HTR-8/SVneo (cell line): ENCODE measurements around the gene RAB43.

ENCODE experiments used
- DNase-seq: peaks from one replicate; pipeline ENCODE4 v3.0.0; 2011; ENCODE audit warnings: low spot score, mixed read lengths; ENCODE audit not compliant: insufficient read length
- FAIRE-seq: peaks from 2 replicates; lab custom pipeline; 2011; peaks lifted over from hg19 to GRCh38; lab: Jason Lieb, UNC

Gene RAB43

GRCh38 chr3:129065016-129065719, 56.4 kb downstream of the RAB43 start:
- FAIRE-seq (no peak), DNase-seq (no peak)

GRCh38 chr3:129063841-129064482, 57.6 kb downstream of the RAB43 start:
- no peak for DNase-seq
- no peak for FAIRE-seq

DNA sequence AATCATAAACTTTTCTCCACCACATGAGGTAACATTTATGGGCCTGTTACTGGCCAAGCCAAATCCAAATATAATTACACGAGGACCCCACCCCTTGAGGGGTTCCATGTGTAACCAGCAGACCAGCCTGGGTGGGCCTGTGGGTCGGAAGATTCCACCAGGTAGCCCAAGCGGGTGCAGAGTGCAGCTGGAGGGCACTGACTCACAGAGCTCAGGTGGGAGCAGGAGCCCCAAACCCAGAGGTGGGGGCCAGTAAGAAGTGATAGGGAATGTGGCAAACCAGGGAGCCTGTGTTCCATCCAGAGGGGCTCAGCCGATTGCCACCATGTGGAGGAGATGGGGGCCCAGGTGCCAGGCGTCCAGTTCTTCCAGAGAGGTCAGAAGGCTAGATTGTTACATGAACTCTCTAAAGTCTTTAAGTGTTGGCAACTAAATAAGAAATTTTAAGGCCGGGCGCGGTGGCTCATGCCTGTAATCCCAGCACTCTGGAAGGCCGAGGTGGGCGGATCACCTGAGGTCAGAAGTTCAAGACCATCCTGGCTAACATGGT, 58.4 kb downstream of the RAB43 start:
- DNase-seq: no peak

DNA sequence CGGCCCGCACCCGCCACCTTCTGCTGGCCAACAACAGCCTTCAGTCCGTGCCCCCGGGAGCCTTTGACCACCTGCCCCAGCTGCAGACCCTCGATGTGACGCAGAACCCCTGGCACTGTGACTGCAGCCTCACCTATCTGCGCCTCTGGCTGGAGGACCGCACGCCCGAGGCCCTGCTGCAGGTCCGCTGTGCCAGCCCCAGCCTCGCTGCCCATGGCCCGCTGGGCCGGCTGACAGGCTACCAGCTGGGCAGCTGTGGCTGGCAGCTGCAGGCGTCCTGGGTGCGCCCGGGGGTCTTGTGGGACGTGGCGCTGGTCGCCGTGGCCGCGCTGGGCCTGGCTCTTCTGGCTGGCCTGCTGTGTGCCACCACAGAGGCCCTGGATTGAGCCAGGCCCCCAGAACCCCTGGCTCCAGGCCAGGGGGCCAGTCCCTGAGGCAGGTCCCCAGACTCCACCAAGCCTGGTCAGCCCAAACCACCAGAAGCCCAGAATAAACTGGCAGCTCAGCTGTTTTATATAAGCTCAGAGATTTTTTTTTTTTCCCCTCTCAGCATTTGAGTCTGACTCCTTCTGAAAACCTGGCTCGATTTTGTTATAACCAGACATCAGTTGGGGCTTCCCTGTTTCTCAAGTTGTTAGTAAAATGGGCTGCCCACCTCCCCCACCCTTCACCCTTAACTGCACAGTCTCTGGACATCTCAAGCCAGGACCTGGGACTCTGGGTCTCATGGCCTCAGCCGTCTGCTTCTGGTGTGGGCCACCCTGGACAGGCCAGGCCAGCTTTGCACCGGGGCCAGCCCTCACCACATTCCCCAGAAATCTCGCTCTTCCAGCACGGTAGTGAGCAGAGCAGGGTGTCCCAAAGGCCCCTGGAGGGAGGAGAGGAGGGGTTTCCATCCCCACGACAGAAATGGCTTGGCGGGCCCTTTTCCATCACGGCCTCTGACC, 59.4 kb downstream of the RAB43 start:
- FAIRE-seq: no peak

More for the DNA sequence above, 58.4 kb downstream of the RAB43 start:
- no peak for FAIRE-seq

GRCh38 chr3:129061023-129061887, 60.3 kb downstream of the RAB43 start:
- DNase-seq (no peak), FAIRE-seq (no peak)

More for the DNA sequence above, 59.4 kb downstream of the RAB43 start:
- no peak for DNase-seq

- DNase-seq (no peak), FAIRE-seq (no peak)
These were observed 61.2 kb downstream of the RAB43 start, which contains the start of gene GP9 for GRCh38 chr3:129060276-129061022. Gene GP9 (plus strand): TSS chr3:129060779. CDS start chr3:129061740, 961 bp downstream.

- DNase-seq (no peak), FAIRE-seq (no peak)
These were observed 62.2 kb downstream of the RAB43 start for GRCh38 chr3:129059311-129059958.

DNA sequence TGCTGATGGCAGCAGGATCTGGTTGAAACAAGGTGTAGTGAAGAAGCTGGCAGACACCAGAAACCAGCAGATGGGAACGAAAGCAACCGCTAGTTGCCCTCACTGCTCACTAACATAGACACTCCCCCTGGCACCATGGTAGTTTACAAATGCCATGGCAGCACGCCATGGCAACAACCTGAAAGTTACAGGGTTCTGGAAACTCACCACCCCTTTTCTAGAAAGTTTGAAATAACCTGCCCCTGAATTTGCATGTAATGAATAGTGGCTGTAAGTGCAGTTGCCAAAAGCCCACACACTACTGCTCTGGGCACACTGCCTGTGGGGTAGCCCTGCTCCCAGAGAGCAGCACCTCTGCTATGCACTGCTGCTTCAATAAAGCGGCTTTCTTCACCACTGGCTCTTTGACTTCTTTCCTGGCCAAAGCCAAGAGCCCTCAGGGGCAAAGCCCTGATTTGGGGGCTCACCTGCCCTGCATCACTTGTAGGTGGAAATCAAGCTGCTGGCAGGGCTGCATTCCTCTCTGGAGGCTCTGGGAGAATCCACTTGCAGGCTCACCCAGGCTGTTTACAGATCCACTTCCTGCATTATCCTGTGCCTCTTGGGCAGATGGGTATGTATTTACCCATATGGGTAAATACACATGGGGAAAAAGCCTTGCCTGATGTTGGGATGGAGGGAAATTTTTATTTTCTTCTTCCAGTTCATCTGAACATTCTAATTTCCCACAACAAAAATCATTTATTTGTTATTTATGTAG, 63.0 kb downstream of the RAB43 start:
- FAIRE-seq: no peak
- DNase-seq: no peak

DNA sequence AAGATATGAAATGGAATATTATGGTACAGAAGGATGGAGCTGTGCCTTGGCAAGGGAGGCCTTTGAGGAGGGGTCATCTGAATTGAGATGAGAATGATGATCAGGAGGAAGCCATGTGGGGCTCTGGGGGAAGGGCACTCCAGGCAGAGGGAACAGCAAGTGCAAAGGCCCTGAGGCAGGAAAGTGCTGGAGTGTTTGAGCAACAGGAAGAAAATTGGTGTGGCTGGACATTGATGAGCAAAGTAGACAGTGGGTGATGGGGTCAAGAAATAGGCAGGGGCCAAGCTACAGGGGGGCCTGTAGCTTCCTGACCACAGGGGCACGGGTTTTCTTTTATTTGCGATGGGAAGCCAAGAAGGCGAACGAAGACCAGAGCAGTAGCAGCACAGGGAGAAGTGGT, 64.4 kb downstream of the RAB43 start:
- no peak for FAIRE-seq
- no peak for DNase-seq

DNA sequence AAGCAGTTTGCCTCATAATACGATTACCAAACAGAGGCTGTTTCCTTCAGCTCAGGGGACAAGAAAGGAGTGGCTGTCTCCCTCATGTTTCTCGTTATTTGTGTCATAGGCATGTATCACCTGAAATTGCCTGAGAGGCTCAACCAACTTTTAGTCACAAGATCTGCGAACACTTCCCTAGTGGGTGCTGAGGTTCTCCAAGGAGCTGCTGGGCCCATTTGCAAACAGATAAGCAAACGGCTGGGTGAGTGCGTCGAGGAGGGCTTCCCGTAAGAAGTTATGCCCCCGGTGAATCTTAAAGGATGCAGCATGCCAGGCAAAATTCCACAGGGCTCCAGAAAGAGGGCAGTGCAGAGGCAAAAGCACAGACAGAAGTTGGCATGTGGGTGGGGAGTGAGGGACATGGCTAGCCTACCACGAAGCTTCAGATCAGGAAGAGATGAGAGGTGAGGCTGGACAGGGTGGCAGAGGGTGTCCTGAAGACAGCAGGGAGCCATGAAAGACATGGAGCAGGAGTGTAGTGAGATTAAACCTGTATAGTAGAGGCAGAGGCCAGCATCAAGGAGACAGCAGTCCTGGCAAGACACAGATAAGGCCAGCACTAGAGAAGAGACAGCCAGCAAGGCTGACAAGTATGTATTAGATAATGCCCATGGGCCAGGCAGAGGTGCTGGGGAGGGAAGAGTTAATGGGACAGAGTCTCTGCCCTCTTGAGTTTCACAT, 65.0 kb downstream of the RAB43 start:
- no peak for DNase-seq
- FAIRE-seq: no peak

DNA sequence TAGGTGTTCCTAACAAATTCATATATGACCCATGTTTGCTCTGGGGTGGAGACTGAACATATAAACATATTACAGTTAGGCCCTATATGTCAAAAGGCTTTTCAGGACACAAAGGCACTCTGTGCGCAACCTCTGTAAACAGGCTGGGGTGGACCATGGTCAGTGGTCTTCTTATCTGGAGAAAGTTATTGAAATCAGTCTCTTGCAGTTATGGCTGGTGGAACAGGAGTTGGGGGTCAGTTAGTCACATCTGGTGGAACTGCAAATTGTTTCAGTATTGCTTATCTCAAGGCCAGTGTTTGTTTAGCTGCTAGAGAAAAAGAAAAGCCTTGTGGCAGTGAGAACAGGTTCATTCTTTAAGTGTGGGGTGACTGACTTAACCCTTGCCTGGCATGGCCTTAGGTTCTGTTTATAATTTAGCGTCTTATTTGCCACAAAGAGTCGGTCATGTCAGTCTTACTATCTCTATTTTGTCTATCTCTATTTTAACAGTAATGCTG, 66.9 kb downstream of the RAB43 start:
- DNase-seq (no peak), FAIRE-seq (no peak)

GRCh38 chr3:129052675-129053074, 68.9 kb downstream of the RAB43 start:
- FAIRE-seq (no peak), DNase-seq (no peak)

DNA sequence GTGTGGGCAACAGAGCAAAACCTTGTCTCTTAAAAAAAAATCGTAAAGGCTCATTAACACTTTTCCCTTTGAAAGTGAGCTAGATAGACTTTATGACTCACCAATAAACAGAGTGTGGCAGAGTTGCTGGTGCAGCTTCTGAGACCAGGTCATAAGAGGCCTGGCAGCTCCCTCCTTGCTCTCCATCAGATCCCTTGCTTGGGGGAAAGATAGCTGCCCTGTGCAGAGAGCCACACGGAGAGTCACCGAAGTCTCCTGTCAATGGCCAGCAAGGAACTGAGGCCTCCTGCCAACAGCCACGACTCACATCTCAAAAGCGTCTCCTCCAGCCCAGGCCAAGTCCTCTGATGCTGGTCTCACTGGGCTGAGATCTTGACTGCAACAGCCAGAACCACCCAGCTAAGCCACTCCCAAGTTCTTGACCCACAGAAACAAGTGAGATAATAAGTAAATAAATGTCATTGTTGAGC, 69.7 kb downstream of the RAB43 start:
- DNase-seq (no peak), FAIRE-seq (no peak)

DNA sequence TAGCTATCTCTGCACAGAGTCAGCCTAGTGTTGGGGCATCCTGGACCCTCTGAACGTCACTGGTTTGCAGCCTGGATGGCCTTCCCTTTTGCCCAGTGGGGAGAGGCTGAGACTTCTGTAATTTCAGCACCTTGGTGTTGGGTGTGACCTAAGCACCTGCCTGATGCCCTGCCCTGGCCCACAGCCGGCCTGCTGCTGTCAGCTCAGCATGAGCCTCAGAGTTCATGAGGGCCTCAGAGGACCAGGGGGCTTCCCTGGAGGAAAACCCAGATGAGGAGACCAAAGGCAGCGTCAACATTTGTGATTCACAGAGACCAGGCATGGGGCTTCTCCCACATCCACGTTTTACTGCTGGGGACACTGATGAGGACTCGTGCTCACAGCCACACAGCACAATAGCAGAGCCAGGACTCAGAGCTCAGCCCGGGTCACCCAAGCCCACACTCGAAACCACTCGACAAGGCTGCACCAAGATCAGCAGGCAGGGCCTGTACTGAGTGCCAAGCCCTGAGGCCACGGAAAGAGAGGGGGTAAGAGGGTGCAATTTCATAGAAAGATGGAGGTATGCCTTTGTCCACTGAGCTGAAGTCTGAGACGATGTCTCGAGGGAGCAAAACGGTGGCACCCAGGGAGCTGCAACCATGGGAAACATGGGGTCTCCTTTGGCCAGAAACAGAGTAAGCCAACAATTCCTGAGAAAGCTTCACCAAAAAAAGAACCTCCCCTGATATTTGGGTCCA, 70.9 kb downstream of the RAB43 start:
- no peak for DNase-seq
- FAIRE-seq: no peak

- no peak for FAIRE-seq
- DNase-seq: no peak
These were observed 74.1 kb downstream of the RAB43 start for GRCh38 chr3:129047553-129047839.
